ENCODE measurements around the gene CD2BP2. TPM values are rescaled to one million over a fixed set of nuclear protein-coding genes. Genes with fewer than 3 reads are reported as not detected.
"Not testable (repeated sequence)": the region's sequence is repeated elsewhere in the genome, so short reads cannot be mapped to it uniquely, and the experiment has no call there.

Gene CD2BP2
- total and polyA plus RNA-seq, 2 donors (not counting 1 experiment from before 2014, with no cell fraction given) = 26.1 to 80.1 TPM

DNA sequence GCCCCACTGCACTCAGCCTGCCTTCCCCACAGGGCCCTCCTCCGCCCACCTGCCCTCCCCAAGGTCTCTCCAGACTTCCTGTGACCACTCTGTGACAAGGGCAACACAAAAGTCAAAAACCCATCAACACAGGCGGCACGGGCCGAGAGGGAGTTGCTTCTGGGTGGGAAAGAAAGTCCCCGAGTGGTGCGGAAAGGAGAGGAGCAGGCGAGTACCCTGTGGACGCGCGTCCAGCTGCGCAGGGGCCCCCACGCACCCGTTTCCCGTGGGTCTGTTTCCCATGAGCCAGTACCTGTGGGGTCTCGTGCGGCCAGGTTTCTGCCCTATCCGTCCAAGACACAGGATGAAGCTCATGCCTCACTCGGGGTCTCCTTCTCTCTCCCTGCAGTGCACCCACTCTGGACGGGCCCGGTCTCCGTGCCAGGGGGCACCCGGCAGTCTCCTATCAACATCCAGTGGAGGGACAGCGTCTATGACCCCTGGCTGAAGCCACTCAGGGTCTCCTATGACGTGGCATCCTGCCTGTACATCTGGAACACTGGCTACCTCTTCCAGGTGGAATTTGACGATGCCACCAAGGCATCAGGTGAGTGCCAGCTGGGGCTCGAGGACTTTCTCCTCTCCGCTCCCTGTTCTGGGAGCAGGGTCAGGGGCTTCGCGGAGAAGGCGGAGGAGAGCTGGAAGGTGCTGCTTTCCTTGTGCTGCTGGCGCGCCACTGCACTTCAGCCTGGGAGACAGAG, 12.2 kb downstream of the CD2BP2 start:
- WGBS (ENCODE audit: insufficient coverage) = 96% methylated on average over 25 of the region's 32 CpGs
- intact Hi-C loops (cut with micrococcal nuclease) = no loop called here

DNA sequence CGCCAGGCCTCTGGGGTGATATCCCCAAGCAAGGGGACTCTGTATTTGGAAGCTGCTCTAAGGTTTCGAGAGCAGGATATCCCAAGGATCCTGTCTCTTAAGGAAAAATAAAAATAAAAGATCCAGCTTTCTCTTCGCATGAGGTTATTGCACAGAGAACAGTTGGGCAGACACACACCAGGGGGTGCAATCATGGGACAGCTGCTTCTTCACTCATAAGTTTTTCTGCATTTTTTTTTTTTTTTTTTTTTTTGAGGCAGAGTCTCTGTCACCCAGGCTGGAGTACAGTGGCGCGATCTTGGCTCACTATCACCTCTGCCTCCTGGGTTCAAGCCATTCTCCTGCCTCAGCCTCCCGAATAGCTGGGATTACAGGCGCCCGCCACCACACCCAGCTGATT, 13.1 kb downstream of the CD2BP2 start:
- H3K27ac ChIP-seq (ENCODE audit: low read length in 2 of 2); H3K9ac ChIP-seq (ENCODE audit: low read length); H3K79me2 ChIP-seq (ENCODE audit: control insufficient read depth, insufficient read depth, low read length); H3K27me3 Mint-ChIP-seq; intact Hi-C loops (cut with micrococcal nuclease); H3K27me3 ChIP-seq (replicated peaks in 1 of 4; ENCODE audit: control extremely low read depth in 1 of 4, control insufficient read depth in 3 of 4, insufficient read depth in 4 of 4, low read length in 3 of 4); H3K27ac Mint-ChIP-seq; H3K4me3 ChIP-seq (ENCODE audit: control extremely low read depth in 1 of 5, extremely low read depth in 1 of 5, insufficient read depth in 1 of 5, low read depth in 2 of 5, low read length in 4 of 5); H3K4me2 ChIP-seq (replicated peaks; ENCODE audit: low read depth, low read length, poor library complexity, severe bottlenecking); H3K9me3 ChIP-seq (ENCODE audit: control extremely low read depth in 1 of 3, control insufficient read depth in 2 of 3, insufficient read depth in 1 of 3, low read length in 2 of 3); H4K20me1 ChIP-seq (ENCODE audit: control insufficient read depth, insufficient read depth, low read length, poor library complexity, severe bottlenecking); DNase-seq; H3K36me3 ChIP-seq (replicated peaks in 1 of 2; ENCODE audit: control extremely low read depth in 1 of 2, control insufficient read depth in 1 of 2, extremely low read depth in 1 of 2, insufficient read depth in 2 of 2, low read length in 1 of 2); H3K9me3 Mint-ChIP-seq (ENCODE audit: insufficient read depth); CTCF ChIA-PET; H3K4me1 Mint-ChIP-seq; H2AFZ ChIP-seq (ENCODE audit: insufficient read depth, low read depth, low read length, poor library complexity, severe bottlenecking); H3K4me3 Mint-ChIP-seq; ATAC-seq (ENCODE audit: low read depth): not testable (repeated sequence)
- 89% methylated on average over 1 of the region's 8 CpGs for WGBS (ENCODE audit: insufficient coverage)
- POLR2A ChIA-PET = interaction anchor here (1.0 kb wide), 1 partner anchor 10 kb away, joined by 3 read pairs; no protein-coding TSS in a partner anchor
- H3K4me1 ChIP-seq (ENCODE audit: control insufficient read depth in 2 of 2, insufficient read depth in 2 of 2, low read length in 2 of 2) = peaks cover 9 to 10% of the 10 kb centered on the region in 2 donors

More for the DNA sequence above, 12.2 kb downstream of the CD2BP2 start:
- Mint-ChIP-seq H3K27ac (no peak overlapping the region), H3K9me3 (ENCODE audit: insufficient read depth) (no peaks in the 10 kb centered on the region), H3K27me3 (no peaks in the 10 kb centered on the region), H3K4me1 (no peaks in the 10 kb centered on the region), H3K4me3 (no peak overlapping the region)
- no peaks in the 10 kb centered on the region for H4K20me1 ChIP-seq (ENCODE audit: control insufficient read depth, insufficient read depth, low read length, poor library complexity, severe bottlenecking)
- no peak overlapping the region for H2AFZ ChIP-seq (ENCODE audit: insufficient read depth, low read depth, low read length, poor library complexity, severe bottlenecking)
- DNase-seq = no peak
- no peak overlapping the region for H3K4me3 ChIP-seq (ENCODE audit: control extremely low read depth in 1 of 5, extremely low read depth in 1 of 5, insufficient read depth in 1 of 5, low read depth in 2 of 5, low read length in 4 of 5)
- H3K9ac ChIP-seq (ENCODE audit: low read length) = no peak overlapping the region
- peaks cover 0 to 2% of the 10 kb centered on the region in 2 experiments for H3K36me3 ChIP-seq (replicated peaks in 1 of 2; ENCODE audit: control extremely low read depth in 1 of 2, control insufficient read depth in 1 of 2, extremely low read depth in 1 of 2, insufficient read depth in 2 of 2, low read length in 1 of 2)
- peaks cover 0 to 3% of the 10 kb centered on the region in 2 donors for H3K4me1 ChIP-seq (ENCODE audit: control insufficient read depth in 2 of 2, insufficient read depth in 2 of 2, low read length in 2 of 2)
- CTCF ChIA-PET = no interaction called here
- no peak overlapping the region for H3K4me2 ChIP-seq (replicated peaks; ENCODE audit: low read depth, low read length, poor library complexity, severe bottlenecking)
- POLR2A ChIA-PET = no interaction called here
- no peak for TF ChIP-seq EZH2 (IDR thresholded peaks at IDR 0.05; ENCODE audit: borderline replicate concordance, insufficient read depth, low read depth, low read length, poor library complexity, severe bottlenecking)
- H3K9me3 ChIP-seq (ENCODE audit: control extremely low read depth in 1 of 3, control insufficient read depth in 2 of 3, insufficient read depth in 1 of 3, low read length in 2 of 3) = no peaks in the 10 kb centered on the region
- no peak for ATAC-seq (ENCODE audit: low read depth)
- H3K79me2 ChIP-seq (ENCODE audit: control insufficient read depth, insufficient read depth, low read length) = peaks cover 7% of the 10 kb centered on the region
- no peaks in the 10 kb centered on the region for H3K27me3 ChIP-seq (replicated peaks in 1 of 4; ENCODE audit: control extremely low read depth in 1 of 4, control insufficient read depth in 3 of 4, insufficient read depth in 4 of 4, low read length in 3 of 4)
- no peak overlapping the region for H3K27ac ChIP-seq (ENCODE audit: low read length in 2 of 2)

Measured in B cell (primary cell).